ENCODE measurements around the gene EFTUD2. TPM values are rescaled to one million over a fixed set of nuclear protein-coding genes. Genes with fewer than 3 reads are reported as not detected.

EFTUD2 gene
- total and polyA plus RNA-seq, 9 of the 15 experiments (the other 6 are each of a cell fraction or from before 2014, with no cell fraction given), result 65.8 to 362 (median 218) TPM

- H3K4me3 ChIP-seq, result no peak overlapping the region
Measured at GRCh38 chr17:44807817-44808155, 91.5 kb downstream of the EFTUD2 start.

More at GRCh38 chr17:44807817-44808155, 91.5 kb downstream of the EFTUD2 start:
- no peaks in the 10 kb centered on the region for H3K36me3 ChIP-seq (ENCODE audit: control insufficient read depth, insufficient read depth, low read length)
- in situ Hi-C loops (cut with MboI) (no loop called here), intact Hi-C loops (cut with micrococcal nuclease) (no loop called here)
- no peaks in the 10 kb centered on the region; a peak in 1 of 5 replicates for H3K4me1 ChIP-seq (replicated peaks in 1 of 2; ENCODE audit: control insufficient read depth in 2 of 2, insufficient read depth in 2 of 2, low read length in 2 of 2)
- BruUV-seq (replicated peaks), result no TSS peak
- CTCF ChIA-PET (ENCODE audit: low intra/inter-chr PET ratio), result no interaction called here
- no peaks in the 10 kb centered on the region for H3K9me1 ChIP-seq (ENCODE audit: control insufficient read depth, insufficient read depth, low read length)
- no peaks in the 10 kb centered on the region for H4K20me1 ChIP-seq (replicated peaks; ENCODE audit: control insufficient read depth, insufficient read depth, low read length)
- ATAC-seq (no peak), DNase-seq (ENCODE audit: extremely low read depth in 1 of 4, low spot score in 3 of 4) (no peak), FAIRE-seq (no peak)
- no peak overlapping the region for H3K4me2 ChIP-seq (ENCODE audit: insufficient read depth, low read length)
- H2AFZ ChIP-seq (ENCODE audit: low read depth, low read length), result no peak overlapping the region
- H3K79me2 ChIP-seq (ENCODE audit: control insufficient read depth, insufficient read depth, low read length), result no peaks in the 10 kb centered on the region
- TF ChIP-seq USF2 (CRISPR knock-in tag; IDR thresholded peaks at IDR 0.05) (no peak), SLC30A9 (CRISPR knock-in tag; IDR thresholded peaks at IDR 0.05) (no peak), PRMT5 (CRISPR knock-in tag; IDR thresholded peaks at IDR 0.05) (no peak), GTF2E2 (tag; IDR thresholded peaks at IDR 0.05) (no peak), POLR3G (IDR thresholded peaks at IDR 0.05; ENCODE audit: extremely low read depth, insufficient read length, insufficient replicate concordance) (no peak), ZNF79 (CRISPR knock-in tag; IDR thresholded peaks at IDR 0.05; ENCODE audit: low read depth) (no peak)
- TF ChIP-seq, protein P1, sequence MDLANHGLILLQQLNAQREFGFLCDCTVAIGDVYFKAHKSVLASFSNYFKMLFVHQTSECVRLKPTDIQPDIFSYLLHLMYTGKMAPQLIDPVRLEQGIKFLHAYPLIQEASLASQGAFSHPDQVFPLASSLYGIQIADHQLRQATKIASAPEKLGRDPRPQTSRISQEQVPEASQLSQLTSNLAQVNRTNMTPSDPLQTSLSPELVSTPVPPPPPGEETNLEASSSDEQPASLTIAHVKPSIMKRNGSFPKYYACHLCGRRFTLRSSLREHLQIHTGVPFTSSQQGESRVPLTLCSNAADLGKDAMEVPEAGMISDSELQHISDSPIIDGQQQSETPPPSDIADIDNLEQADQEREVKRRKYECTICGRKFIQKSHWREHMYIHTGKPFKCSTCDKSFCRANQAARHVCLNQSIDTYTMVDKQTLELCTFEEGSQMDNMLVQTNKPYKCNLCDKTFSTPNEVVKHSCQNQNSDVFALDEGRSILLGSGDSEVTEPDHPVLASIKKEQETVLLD (IDR thresholded peaks at IDR 0.05), result no peak
- TF ChIP-seq, protein P2, sequence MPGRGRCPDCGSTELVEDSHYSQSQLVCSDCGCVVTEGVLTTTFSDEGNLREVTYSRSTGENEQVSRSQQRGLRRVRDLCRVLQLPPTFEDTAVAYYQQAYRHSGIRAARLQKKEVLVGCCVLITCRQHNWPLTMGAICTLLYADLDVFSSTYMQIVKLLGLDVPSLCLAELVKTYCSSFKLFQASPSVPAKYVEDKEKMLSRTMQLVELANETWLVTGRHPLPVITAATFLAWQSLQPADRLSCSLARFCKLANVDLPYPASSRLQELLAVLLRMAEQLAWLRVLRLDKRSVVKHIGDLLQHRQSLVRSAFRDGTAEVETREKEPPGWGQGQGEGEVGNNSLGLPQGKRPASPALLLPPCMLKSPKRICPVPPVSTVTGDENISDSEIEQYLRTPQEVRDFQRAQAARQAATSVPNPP (IDR thresholded peaks at IDR 0.05; ENCODE audit: borderline replicate concordance, insufficient read depth, insufficient read length), result no peak
- TF ChIP-seq, protein P3, sequence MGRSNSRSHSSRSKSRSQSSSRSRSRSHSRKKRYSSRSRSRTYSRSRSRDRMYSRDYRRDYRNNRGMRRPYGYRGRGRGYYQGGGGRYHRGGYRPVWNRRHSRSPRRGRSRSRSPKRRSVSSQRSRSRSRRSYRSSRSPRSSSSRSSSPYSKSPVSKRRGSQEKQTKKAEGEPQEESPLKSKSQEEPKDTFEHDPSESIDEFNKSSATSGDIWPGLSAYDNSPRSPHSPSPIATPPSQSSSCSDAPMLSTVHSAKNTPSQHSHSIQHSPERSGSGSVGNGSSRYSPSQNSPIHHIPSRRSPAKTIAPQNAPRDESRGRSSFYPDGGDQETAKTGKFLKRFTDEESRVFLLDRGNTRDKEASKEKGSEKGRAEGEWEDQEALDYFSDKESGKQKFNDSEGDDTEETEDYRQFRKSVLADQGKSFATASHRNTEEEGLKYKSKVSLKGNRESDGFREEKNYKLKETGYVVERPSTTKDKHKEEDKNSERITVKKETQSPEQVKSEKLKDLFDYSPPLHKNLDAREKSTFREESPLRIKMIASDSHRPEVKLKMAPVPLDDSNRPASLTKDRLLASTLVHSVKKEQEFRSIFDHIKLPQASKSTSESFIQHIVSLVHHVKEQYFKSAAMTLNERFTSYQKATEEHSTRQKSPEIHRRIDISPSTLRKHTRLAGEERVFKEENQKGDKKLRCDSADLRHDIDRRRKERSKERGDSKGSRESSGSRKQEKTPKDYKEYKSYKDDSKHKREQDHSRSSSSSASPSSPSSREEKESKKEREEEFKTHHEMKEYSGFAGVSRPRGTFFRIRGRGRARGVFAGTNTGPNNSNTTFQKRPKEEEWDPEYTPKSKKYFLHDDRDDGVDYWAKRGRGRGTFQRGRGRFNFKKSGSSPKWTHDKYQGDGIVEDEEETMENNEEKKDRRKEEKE (IDR thresholded peaks at IDR 0.05; ENCODE audit: borderline replicate concordance in 1 of 2, control insufficient read depth in 1 of 2, low read depth in 2 of 2, low read length in 1 of 2), result no peak
- POLR2A ChIA-PET, result interaction anchor here (1.2 kb wide), 1 partner anchor 13 kb away, joined by 3 read pairs; no protein-coding TSS in a partner anchor
- peaks cover 45 to 65% of the 10 kb centered on the region in 2 experiments for H3K27me3 ChIP-seq (ENCODE audit: control insufficient read depth in 2 of 2, insufficient read depth in 2 of 2, low read length in 2 of 2)
- H3K27ac ChIP-seq (ENCODE audit: extremely low read depth, low read depth, low read length), result no peak overlapping the region
- no peak overlapping the region for H3K9ac ChIP-seq (ENCODE audit: insufficient read depth in 1 of 2, low read depth in 2 of 2, low read length in 2 of 2)
- WGBS (ENCODE audit: insufficient coverage, low coverage, missing lambda C conversion rate), result 0% methylated on average over 3 of the region's 3 CpGs
- H3K9me3 ChIP-seq (replicated peaks; ENCODE audit: control insufficient read depth, insufficient read depth, low read depth, low read length), result no peaks in the 10 kb centered on the region

Data from K562 (cell line).